IMR-90 (cell line): Measurements from ENCODE around the gene KRT77. TPM values are rescaled to one million over a fixed set of nuclear protein-coding genes. Genes with fewer than 3 reads are reported as not detected.

Source experiments
- ATAC-seq: fragments of 200-7000 bp; cut with Tn5 transposase; 2 replicates; pipeline ENCODE4 v1.9.1; 2020; ENCODE audit warnings: low read depth, mild to moderate bottlenecking, moderate library complexity
- BruUV-seq: library from RNA; stranded (reverse); fragments of 400-500 nt; replicated peaks from 2 replicates; lab custom pipeline; 2021; lab: Mats Ljungman, UMichigan
- CTCF ChIA-PET: fragments of 300-600 bp; formaldehyde crosslinking; extraction: SDS; loops from one replicate; lab custom pipeline; 2021; ENCODE audit warnings: antibody characterized with exemption; lab: Yijun Ruan, JAX
- POLR2A ChIA-PET: fragments of 300-600 bp; sonication (Branson Sonifier 250); formaldehyde crosslinking; loops from one replicate; lab custom pipeline; 2022; ENCODE audit warnings: antibody characterized with exemption; ENCODE audit not compliant: unreplicated experiment; lab: Charles Lee
- DNase-seq: peaks from one replicate; pipeline ENCODE4 v3.0.0; 2013
- H2AFZ ChIP-seq: replicated peaks from 2 replicates; pipeline ENCODE3; 2013; ENCODE audit warnings: low read length, mild to moderate bottlenecking; ENCODE audit not compliant: poor library complexity
- H2AK5ac ChIP-seq: 2 replicates; pipeline ENCODE4 v1.6.1; 2013; ENCODE audit warnings: low read depth, low read length, inconsistent platforms
- H2AK9ac ChIP-seq: replicated peaks from 2 replicates; pipeline ENCODE3; 2013; ENCODE audit warnings: mild to moderate bottlenecking, low read depth, low read length, moderate library complexity; ENCODE audit not compliant: poor library complexity
- H2BK120ac ChIP-seq: 2 replicates; pipeline ENCODE4 v1.6.1; 2013; ENCODE audit warnings: low read depth, low read length, inconsistent platforms
- H2BK15ac ChIP-seq: 3 replicates; pipeline ENCODE4 v1.6.1; 2013; ENCODE audit warnings: low read depth, low read length, inconsistent platforms
- H2BK20ac ChIP-seq: 2 replicates; pipeline ENCODE4 v1.6.1; 2013; ENCODE audit warnings: low read depth, mild to moderate bottlenecking, inconsistent platforms, low read length, moderate library complexity
- H2BK5ac ChIP-seq: 2 replicates; pipeline ENCODE4 v1.6.1; 2013; ENCODE audit warnings: mild to moderate bottlenecking, low read depth, low read length, inconsistent platforms; ENCODE audit not compliant: poor library complexity, severe bottlenecking
- H3K14ac ChIP-seq: replicated peaks from 2 replicates; pipeline ENCODE4 v1.6.1; 2013; ENCODE audit warnings: low read depth, low read length, inconsistent platforms
- H3K18ac ChIP-seq: 2 replicates; pipeline ENCODE4 v1.6.1; 2013; ENCODE audit warnings: low read depth, low read length, control low read depth
- H3K23ac ChIP-seq: 2 replicates; pipeline ENCODE4 v1.6.1; 2013; ENCODE audit warnings: low read depth, low read length, inconsistent platforms
- H3K27ac ChIP-seq: 2 replicates; pipeline ENCODE4 v1.5.1; 2013; ENCODE audit warnings: mild to moderate bottlenecking, control low read depth, low read length; ENCODE audit not compliant: insufficient read depth
- H3K27me3 ChIP-seq: 2 replicates; pipeline ENCODE4 v1.6.1; 2013; ENCODE audit warnings: low read length; ENCODE audit not compliant: control insufficient read depth, insufficient read depth
- H3K36me3 ChIP-seq: 2 replicates; pipeline ENCODE4 v1.6.1; 2013; ENCODE audit warnings: low read length, mixed read lengths; ENCODE audit not compliant: control insufficient read depth, insufficient read depth
- H3K4ac ChIP-seq: 2 replicates; pipeline ENCODE4 v1.6.1; 2013; ENCODE audit warnings: low read depth, low read length, inconsistent platforms
- H3K4me1 ChIP-seq: 2 replicates; pipeline ENCODE4 v1.6.1; 2013; ENCODE audit warnings: low read length, mixed read lengths; ENCODE audit not compliant: control insufficient read depth, insufficient read depth
- H3K4me2 ChIP-seq: 2 replicates; pipeline ENCODE4 v1.6.1; 2013; ENCODE audit warnings: low read depth, mild to moderate bottlenecking, control low read depth, low read length, moderate library complexity
- H3K4me3 ChIP-seq: 2 replicates; pipeline ENCODE4 v1.5.1; 2013; ENCODE audit warnings: low read depth, mild to moderate bottlenecking, control low read depth, low read length, moderate library complexity; ENCODE audit not compliant: insufficient read depth
- H3K56ac ChIP-seq: 2 replicates; pipeline ENCODE4 v1.6.1; 2013; ENCODE audit warnings: low read length, inconsistent platforms; ENCODE audit not compliant: insufficient read depth; ENCODE audit errors: extremely low read depth
- H3K79me1 ChIP-seq, 2 experiments: 2 replicates each; pipeline ENCODE4 v1.6.1; 2013; ENCODE audit warnings: low read length in 2 of 2, inconsistent platforms in 1 of 2, low read depth in 1 of 2
- H3K9ac ChIP-seq: 2 replicates; pipeline ENCODE4 v1.6.1; 2013; ENCODE audit warnings: low read depth, low read length, control low read depth
- H3K9me1 ChIP-seq: 2 replicates; pipeline ENCODE4 v1.6.1; 2013; ENCODE audit warnings: low read length, inconsistent platforms; ENCODE audit not compliant: insufficient read depth
- H3K9me3 ChIP-seq: 2 replicates; pipeline ENCODE4 v1.6.1; 2013; ENCODE audit warnings: low read length; ENCODE audit not compliant: control insufficient read depth, insufficient read depth
- H4K20me1 ChIP-seq: 2 replicates; pipeline ENCODE4 v1.6.1; 2013; ENCODE audit warnings: low read length, inconsistent platforms; ENCODE audit not compliant: insufficient read depth
- H4K5ac ChIP-seq: 2 replicates; pipeline ENCODE4 v1.6.1; 2013; ENCODE audit warnings: mild to moderate bottlenecking, low read depth, low read length, control low read depth
- H4K8ac ChIP-seq, 2 experiments: 2 replicates each; pipeline ENCODE4 v1.6.1; 2013; ENCODE audit warnings: low read depth in 2 of 2, low read length in 2 of 2, control low read depth in 1 of 2, inconsistent platforms in 1 of 2
- H4K91ac ChIP-seq: 2 replicates; pipeline ENCODE4 v1.6.1; 2013; ENCODE audit warnings: low read depth, low read length, inconsistent platforms; ENCODE audit not compliant: insufficient read depth
- USF2 ChIP-seq: fragments of 150-350 bp; IDR thresholded peaks from 2 replicates; pipeline ENCODE4 v1.6.1; 2017; ENCODE audit warnings: mild to moderate bottlenecking, antibody characterized with exemption, low read length, low read depth
- WGBS, 2 experiments: methylation state at CpG; one replicate each; pipeline versions ENCODE4 v1.1.5 to v1.1.7; 2013; ENCODE audit warnings: missing lambda C conversion rate in 2 of 2; ENCODE audit not compliant: insufficient read length in 1 of 2; ENCODE audit errors: extremely low coverage in 2 of 2; 5-methylcytosine and 5-hydroxymethylcytosine counted together
- dilution Hi-C: fragments of 300-500 bp; cut with HindIII; formaldehyde crosslinking; loops from one replicate; pipeline ENCODE4 v1.14.3; 2018; ENCODE audit warnings: low sequenced_read_pairs; ENCODE audit not compliant: unreplicated experiment
- in situ Hi-C: fragments of 300-500 bp; cut with MboI; formaldehyde crosslinking; loops from 3 replicates; pipeline ENCODE4 v1.14.3; 2019; ENCODE audit warnings: low sequenced_read_pairs, inconsistent platforms, mixed read lengths
- intact Hi-C: fragments of 100-400 bp; cut with micrococcal nuclease; formaldehyde crosslinking; loops from 2 replicates; pipeline ENCODE4 v1.10.0; 2022
- polyA plus RNA-seq, 3 experiments: library from polyadenylated mRNA; depleted of rRNA; stranded (reverse); fragments of >200 nt; gene quantifications; 2 replicates each; pipeline ENCODE4 v1.2.3, GENCODE V29; 2012; ENCODE audit warnings: low replicate concordance in 1 of 3
- total RNA-seq: library from RNA; depleted of rRNA; stranded (reverse); fragments of >200 nt; gene quantifications from 2 replicates; pipeline ENCODE4 v1.2.3, GENCODE V29; 2012

KRT77 gene
- total and polyA plus RNA-seq, 2 of the 4 experiments (the other 2 are of a cell fraction) = not detected

DNA sequence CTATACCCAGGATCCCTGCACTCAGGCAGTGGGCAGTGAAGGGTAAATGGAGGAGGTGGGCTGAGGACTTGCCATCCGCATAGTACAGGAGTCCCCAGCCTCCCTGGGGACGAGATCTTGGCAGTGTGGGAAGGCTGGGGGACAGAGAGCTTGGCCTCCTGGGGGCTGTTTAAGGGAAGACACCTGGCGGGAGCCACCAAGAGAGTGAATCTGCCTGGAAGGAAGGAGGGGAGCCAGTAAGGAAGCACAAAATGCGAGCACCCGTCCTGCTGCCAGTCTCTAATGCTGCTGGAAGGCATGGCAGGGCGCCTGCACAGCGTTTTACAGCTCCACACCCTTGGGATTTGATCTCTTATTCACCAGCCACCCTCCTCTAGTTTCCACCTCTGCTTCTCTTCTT lies 43.9 kb downstream of the KRT77 start:
- H3K4me2 ChIP-seq = no peak overlapping the region
- no peak for TF ChIP-seq USF2
- no peak overlapping the region for H3K23ac ChIP-seq
- ATAC-seq (no peak), DNase-seq (no peak)
- H2BK20ac ChIP-seq = no peak overlapping the region
- H4K8ac ChIP-seq = no peak overlapping the region
- H2AK9ac ChIP-seq = no peak overlapping the region
- no peak overlapping the region for H3K4me3 ChIP-seq
- no peak overlapping the region for H4K91ac ChIP-seq
- H2AK5ac ChIP-seq = no peak overlapping the region
- intact Hi-C loops = no loop called here
- H3K27ac ChIP-seq = no peak overlapping the region
- H3K79me1 ChIP-seq = no peaks in the 10 kb centered on the region
- no peak overlapping the region for H2BK5ac ChIP-seq
- POLR2A ChIA-PET = no interaction called here
- no peaks in the 10 kb centered on the region for H4K20me1 ChIP-seq
- in situ Hi-C loops = no loop called here
- no peaks in the 10 kb centered on the region for H3K9me3 ChIP-seq
- no peak overlapping the region for H2AFZ ChIP-seq
- no peak overlapping the region for H4K5ac ChIP-seq
- no TSS peak for BruUV-seq
- H3K9me1 ChIP-seq = no peaks in the 10 kb centered on the region
- H3K36me3 ChIP-seq = no peaks in the 10 kb centered on the region
- CTCF ChIA-PET = no interaction called here
- no peak overlapping the region for H3K14ac ChIP-seq
- H3K4me1 ChIP-seq = no peaks in the 10 kb centered on the region
- H2BK15ac ChIP-seq = no peak overlapping the region
- no peak overlapping the region for H3K4ac ChIP-seq
- no peak overlapping the region for H3K9ac ChIP-seq
- dilution Hi-C loops = no loop called here
- peaks cover 17% of the 10 kb centered on the region for H3K27me3 ChIP-seq
- 0% methylated on average over 3 of the region's 7 CpGs; no CpG with 5 or more reads in 1 of the 2 experiments for WGBS, 2 experiments
- no peak overlapping the region for H3K18ac ChIP-seq
- no peak overlapping the region for H3K56ac ChIP-seq
- no peak overlapping the region for H2BK120ac ChIP-seq
